Stimulated activated CD4-positive, alpha-beta T cell treated with anti-CD3 and anti-CD28 coated beads, Interleukin-12 subunit alpha, Interleukin-12 subunit beta, amount 100 ng/mL, for 48 hours (primary cell): ENCODE data around the gene STK33.
"Not testable (repeated sequence)": the region's sequence is repeated elsewhere in the genome, so short reads cannot be mapped to it uniquely, and the experiment has no call there.

Source experiments
- DNase-seq, 3 donors: peaks; one replicate each; pipeline ENCODE4 v3.0.0-alpha.2; 2020; ENCODE audit warnings: low read depth in 2 of 3, low spot score in 1 of 3

STK33 gene

GRCh38 chr11:8545698-8546366 lies 48.2 kb downstream of the STK33 start:
- no peak for DNase-seq

- no peak for DNase-seq
These were observed 49.2 kb downstream of the STK33 start for GRCh38 chr11:8544807-8545206.

GRCh38 chr11:8543278-8543677 lies 50.8 kb downstream of the STK33 start:
- DNase-seq = no peak

- DNase-seq = no peak
These were observed 52.6 kb downstream of the STK33 start for GRCh38 chr11:8541448-8541847.

GRCh38 chr11:8533332-8533731 lies 60.7 kb downstream of the STK33 start:
- no peak for DNase-seq

GRCh38 chr11:8532475-8532874 lies 61.6 kb downstream of the STK33 start:
- no peak for DNase-seq

GRCh38 chr11:8531982-8532381 lies 62.0 kb downstream of the STK33 start:
- no peak for DNase-seq

- DNase-seq = no peak
These were observed 62.7 kb downstream of the STK33 start for GRCh38 chr11:8531312-8531711.

- DNase-seq = no peak
These were observed 66.1 kb downstream of the STK33 start for GRCh38 chr11:8527939-8528338.

GRCh38 chr11:8523396-8523795 lies 70.6 kb downstream of the STK33 start:
- no peak for DNase-seq

- no peak for DNase-seq
These were observed 81.5 kb downstream of the STK33 start for GRCh38 chr11:8512547-8512946.

- no peak for DNase-seq
These were observed 90.1 kb downstream of the STK33 start for GRCh38 chr11:8503910-8504364.

GRCh38 chr11:8501836-8502235 lies 92.2 kb downstream of the STK33 start:
- no peak for DNase-seq

- no peak for DNase-seq
These were observed 105.6 kb downstream of the STK33 start for GRCh38 chr11:8488395-8488794.

GRCh38 chr11:8487261-8487660 lies 106.8 kb downstream of the STK33 start:
- DNase-seq = no peak

GRCh38 chr11:8484251-8484650 lies 109.8 kb downstream of the STK33 start:
- DNase-seq = no peak

GRCh38 chr11:8480858-8481257 lies 113.2 kb downstream of the STK33 start:
- no peak for DNase-seq

- no peak for DNase-seq
These were observed 116.3 kb downstream of the STK33 start for GRCh38 chr11:8477680-8478079.

GRCh38 chr11:8477151-8477550 lies 116.9 kb downstream of the STK33 start:
- no peak for DNase-seq

GRCh38 chr11:8467806-8468205 lies 126.2 kb downstream of the STK33 start:
- not testable (repeated sequence) for DNase-seq

- DNase-seq = not testable (repeated sequence)
These were observed 126.7 kb downstream of the STK33 start for GRCh38 chr11:8467356-8467755.

GRCh38 chr11:8466884-8467283 lies 127.1 kb downstream of the STK33 start:
- DNase-seq = not testable (repeated sequence)

- no peak for DNase-seq
These were observed 134.2 kb downstream of the STK33 start for GRCh38 chr11:8459711-8460399.
